HEK293 (cell line): ENCODE measurements around the gene MPV17.

Experiments
- REPIN1 ChIP-seq: fragments of 450-650 bp; formaldehyde crosslinking; IDR thresholded peaks from 2 replicates; pipeline ENCODE4 v1.5.1; 2017; ENCODE audit warnings: missing biosample characterization, missing genetic modification characterization, low read depth
- TF ChIP-seq, protein P1 (sequence below): fragments of 450-650 bp; formaldehyde crosslinking; IDR thresholded peaks from 2 replicates; pipeline ENCODE4 v1.5.1; 2016; ENCODE audit warnings: missing biosample characterization, missing genetic modification characterization, low read depth
- TF ChIP-seq, protein P2 (sequence below): fragments of 450-650 bp; formaldehyde crosslinking; IDR thresholded peaks from 2 replicates; pipeline ENCODE4 v1.5.1; 2016; ENCODE audit warnings: missing biosample characterization, missing genetic modification characterization

DNA sequence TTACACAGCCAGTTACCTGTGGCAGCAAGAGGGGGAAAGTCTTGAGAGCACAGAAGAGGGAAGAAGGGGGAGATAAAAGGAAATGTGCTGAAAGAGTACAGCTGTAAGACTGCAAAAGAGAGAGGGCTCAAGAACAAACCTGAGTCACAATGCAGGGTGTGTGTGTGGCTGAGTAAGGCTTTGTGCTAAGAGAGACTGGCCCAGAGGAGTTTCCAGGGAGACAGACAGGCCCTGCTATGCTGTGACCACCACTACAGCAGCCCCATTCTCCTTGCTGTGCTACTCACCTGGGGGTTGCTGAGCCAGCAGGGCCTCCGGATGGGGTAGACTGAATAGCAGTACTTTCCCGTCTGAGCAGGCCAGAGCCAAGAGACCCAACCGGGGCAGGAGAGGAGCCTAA, 12.4 kb upstream of the MPV17 start:
- TF ChIP-seq, protein P1, sequence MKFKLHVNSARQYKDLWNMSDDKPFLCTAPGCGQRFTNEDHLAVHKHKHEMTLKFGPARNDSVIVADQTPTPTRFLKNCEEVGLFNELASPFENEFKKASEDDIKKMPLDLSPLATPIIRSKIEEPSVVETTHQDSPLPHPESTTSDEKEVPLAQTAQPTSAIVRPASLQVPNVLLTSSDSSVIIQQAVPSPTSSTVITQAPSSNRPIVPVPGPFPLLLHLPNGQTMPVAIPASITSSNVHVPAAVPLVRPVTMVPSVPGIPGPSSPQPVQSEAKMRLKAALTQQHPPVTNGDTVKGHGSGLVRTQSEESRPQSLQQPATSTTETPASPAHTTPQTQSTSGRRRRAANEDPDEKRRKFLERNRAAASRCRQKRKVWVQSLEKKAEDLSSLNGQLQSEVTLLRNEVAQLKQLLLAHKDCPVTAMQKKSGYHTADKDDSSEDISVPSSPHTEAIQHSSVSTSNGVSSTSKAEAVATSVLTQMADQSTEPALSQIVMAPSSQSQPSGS = no peak
- TF ChIP-seq, protein P2, sequence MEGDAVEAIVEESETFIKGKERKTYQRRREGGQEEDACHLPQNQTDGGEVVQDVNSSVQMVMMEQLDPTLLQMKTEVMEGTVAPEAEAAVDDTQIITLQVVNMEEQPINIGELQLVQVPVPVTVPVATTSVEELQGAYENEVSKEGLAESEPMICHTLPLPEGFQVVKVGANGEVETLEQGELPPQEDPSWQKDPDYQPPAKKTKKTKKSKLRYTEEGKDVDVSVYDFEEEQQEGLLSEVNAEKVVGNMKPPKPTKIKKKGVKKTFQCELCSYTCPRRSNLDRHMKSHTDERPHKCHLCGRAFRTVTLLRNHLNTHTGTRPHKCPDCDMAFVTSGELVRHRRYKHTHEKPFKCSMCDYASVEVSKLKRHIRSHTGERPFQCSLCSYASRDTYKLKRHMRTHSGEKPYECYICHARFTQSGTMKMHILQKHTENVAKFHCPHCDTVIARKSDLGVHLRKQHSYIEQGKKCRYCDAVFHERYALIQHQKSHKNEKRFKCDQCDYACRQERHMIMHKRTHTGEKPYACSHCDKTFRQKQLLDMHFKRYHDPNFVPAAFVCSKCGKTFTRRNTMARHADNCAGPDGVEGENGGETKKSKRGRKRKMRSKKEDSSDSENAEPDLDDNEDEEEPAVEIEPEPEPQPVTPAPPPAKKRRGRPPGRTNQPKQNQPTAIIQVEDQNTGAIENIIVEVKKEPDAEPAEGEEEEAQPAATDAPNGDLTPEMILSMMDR (tag by site-specific recombination) = no peak
- no peak for TF ChIP-seq REPIN1
